ENCODE results near the gene OCA2. TPM values are rescaled to one million over a fixed set of nuclear protein-coding genes. Genes with fewer than 3 reads are reported as not detected.

OCA2 gene
- total RNA-seq, 1 donor from 2014 or later = 0.79 TPM

DNA sequence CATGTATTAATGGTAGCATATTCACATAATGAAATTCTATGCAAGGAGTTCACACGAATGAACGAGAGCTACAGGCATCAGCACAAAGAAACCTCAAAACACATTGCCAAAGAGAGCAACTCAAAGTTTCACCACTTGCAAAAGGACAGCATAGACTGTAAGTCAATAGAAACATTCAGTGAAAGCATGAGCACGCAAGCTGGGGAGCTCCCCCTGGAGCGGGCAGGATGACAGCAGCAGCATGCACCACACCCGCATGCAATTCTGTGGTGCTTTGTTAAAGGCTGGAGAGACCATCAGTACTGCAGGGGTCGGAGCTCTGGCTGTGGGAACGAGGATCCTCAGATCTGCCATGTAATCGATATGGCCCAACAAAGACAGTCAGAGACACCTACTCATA, 18.7 kb downstream of the OCA2 start:
- DNase-seq (ENCODE audit: low spot score, unreplicated experiment) = no peak
- H3K27ac Mint-ChIP-seq = no peak overlapping the region
- H3K4me3 Mint-ChIP-seq (ENCODE audit: low read depth) = no peak overlapping the region

GRCh38 chr15:28079313-28079969, 19.7 kb downstream of the OCA2 start:
- peaks cover 16% of the 10 kb centered on the region for H3K27me3 Mint-ChIP-seq
- TF ChIP-seq CTCF (IDR thresholded peaks at IDR 0.05; ENCODE audit: unreplicated experiment) = no peak
- H3K9me3 Mint-ChIP-seq (ENCODE audit: low read depth) = no peaks in the 10 kb centered on the region
- no peaks in the 10 kb centered on the region for H3K36me3 Mint-ChIP-seq (ENCODE audit: insufficient read depth)
- no peak overlapping the region for H3K27ac Mint-ChIP-seq
- DNase-seq (ENCODE audit: low spot score, unreplicated experiment) = no peak
- H3K4me3 Mint-ChIP-seq (ENCODE audit: low read depth) = no peak overlapping the region
- H3K4me1 Mint-ChIP-seq (ENCODE audit: low read depth) = no peaks in the 10 kb centered on the region

More for the DNA sequence above, 18.7 kb downstream of the OCA2 start:
- H3K36me3 Mint-ChIP-seq (ENCODE audit: insufficient read depth) = no peaks in the 10 kb centered on the region
- no peaks in the 10 kb centered on the region for H3K9me3 Mint-ChIP-seq (ENCODE audit: low read depth)
- no peaks in the 10 kb centered on the region for H3K4me1 Mint-ChIP-seq (ENCODE audit: low read depth)
- TF ChIP-seq CTCF (IDR thresholded peaks at IDR 0.05; ENCODE audit: unreplicated experiment) = no peak
- peaks cover 16% of the 10 kb centered on the region for H3K27me3 Mint-ChIP-seq

- Mint-ChIP-seq H3K36me3 (ENCODE audit: insufficient read depth) (no peaks in the 10 kb centered on the region), H3K4me1 (ENCODE audit: low read depth) (no peaks in the 10 kb centered on the region), H3K9me3 (ENCODE audit: low read depth) (peaks cover 5% of the 10 kb centered on the region), H3K27ac (no peak overlapping the region), H3K27me3 (peaks cover 16% of the 10 kb centered on the region), H3K4me3 (ENCODE audit: low read depth) (no peak overlapping the region)
- DNase-seq (ENCODE audit: low spot score, unreplicated experiment) = no peak
- no peak for TF ChIP-seq CTCF (IDR thresholded peaks at IDR 0.05; ENCODE audit: unreplicated experiment)
These were observed 20.9 kb downstream of the OCA2 start for GRCh38 chr15:28078191-28078719.

DNA sequence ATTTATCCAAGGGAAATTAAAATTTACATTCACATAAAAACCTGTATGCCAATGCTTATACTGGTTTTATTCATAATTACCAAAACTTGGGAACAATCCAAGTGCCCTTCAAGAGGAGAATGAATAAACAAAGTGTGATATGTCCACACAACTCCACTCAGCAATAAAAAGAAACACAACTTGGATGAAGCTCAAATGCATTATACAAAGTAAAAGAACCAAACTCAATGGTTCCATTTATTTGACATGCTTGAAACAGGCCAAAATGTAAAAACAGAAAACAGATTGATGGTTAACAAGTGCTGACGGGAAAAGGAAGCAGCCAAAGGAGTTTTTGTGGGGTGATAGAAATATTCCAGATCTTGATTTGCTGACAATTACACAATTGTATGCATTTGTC, 23.5 kb downstream of the OCA2 start:
- Mint-ChIP-seq H3K36me3 (ENCODE audit: insufficient read depth) (no peaks in the 10 kb centered on the region), H3K27ac (no peak overlapping the region), H3K4me1 (ENCODE audit: low read depth) (no peaks in the 10 kb centered on the region), H3K27me3 (peaks cover 16% of the 10 kb centered on the region), H3K9me3 (ENCODE audit: low read depth) (peaks cover 12% of the 10 kb centered on the region), H3K4me3 (ENCODE audit: low read depth) (no peak overlapping the region)
- no peak for TF ChIP-seq CTCF (IDR thresholded peaks at IDR 0.05; ENCODE audit: unreplicated experiment)
- DNase-seq (ENCODE audit: low spot score, unreplicated experiment) = no peak

DNA sequence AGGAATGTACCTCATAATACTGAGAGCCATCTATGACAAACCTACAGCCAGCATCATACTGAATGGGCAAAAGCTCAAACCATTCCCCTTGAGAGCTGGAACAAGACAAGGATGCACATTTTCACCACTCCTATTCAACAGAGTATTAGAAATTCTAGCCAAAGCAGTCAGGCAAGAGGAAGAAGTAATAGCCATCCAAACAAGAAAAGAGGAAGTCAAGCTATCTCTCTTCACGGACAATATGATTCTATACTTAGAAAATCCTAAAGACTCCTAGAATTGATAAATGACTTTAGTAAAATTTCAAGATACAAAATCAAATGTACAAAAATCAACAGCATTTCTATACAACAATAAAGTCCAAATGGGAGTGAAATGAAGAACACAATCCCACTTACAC, 30.2 kb downstream of the OCA2 start:
- no peak for TF ChIP-seq CTCF (IDR thresholded peaks at IDR 0.05; ENCODE audit: unreplicated experiment)
- Mint-ChIP-seq H3K27me3 (peaks cover 3% of the 10 kb centered on the region), H3K4me3 (ENCODE audit: low read depth) (no peak overlapping the region), H3K27ac (no peak overlapping the region), H3K4me1 (ENCODE audit: low read depth) (peaks cover 11% of the 10 kb centered on the region), H3K9me3 (ENCODE audit: low read depth) (peaks cover 19% of the 10 kb centered on the region), H3K36me3 (ENCODE audit: insufficient read depth) (no peaks in the 10 kb centered on the region)
- DNase-seq (ENCODE audit: low spot score, unreplicated experiment) = no peak
